ENCODE data around the gene PUS10.
"Not testable (repeated sequence)": the region's sequence is repeated elsewhere in the genome, so short reads cannot be mapped to it uniquely, and the experiment has no call there.

Gene PUS10

GRCh38 chr2:61017556-61018317, at the start of gene PUS10, which contains the start of gene PEX13:
Gene PUS10, minus strand, starts transcription at chr2:61018255. Its CDS starts 6,365 bp downstream, at chr2:61011890.
Gene PEX13, plus strand, starts transcription at chr2:61017720. Its CDS starts 40 bp downstream, at chr2:61017760.
- peak; percentile 50 for DNase-seq

DNA sequence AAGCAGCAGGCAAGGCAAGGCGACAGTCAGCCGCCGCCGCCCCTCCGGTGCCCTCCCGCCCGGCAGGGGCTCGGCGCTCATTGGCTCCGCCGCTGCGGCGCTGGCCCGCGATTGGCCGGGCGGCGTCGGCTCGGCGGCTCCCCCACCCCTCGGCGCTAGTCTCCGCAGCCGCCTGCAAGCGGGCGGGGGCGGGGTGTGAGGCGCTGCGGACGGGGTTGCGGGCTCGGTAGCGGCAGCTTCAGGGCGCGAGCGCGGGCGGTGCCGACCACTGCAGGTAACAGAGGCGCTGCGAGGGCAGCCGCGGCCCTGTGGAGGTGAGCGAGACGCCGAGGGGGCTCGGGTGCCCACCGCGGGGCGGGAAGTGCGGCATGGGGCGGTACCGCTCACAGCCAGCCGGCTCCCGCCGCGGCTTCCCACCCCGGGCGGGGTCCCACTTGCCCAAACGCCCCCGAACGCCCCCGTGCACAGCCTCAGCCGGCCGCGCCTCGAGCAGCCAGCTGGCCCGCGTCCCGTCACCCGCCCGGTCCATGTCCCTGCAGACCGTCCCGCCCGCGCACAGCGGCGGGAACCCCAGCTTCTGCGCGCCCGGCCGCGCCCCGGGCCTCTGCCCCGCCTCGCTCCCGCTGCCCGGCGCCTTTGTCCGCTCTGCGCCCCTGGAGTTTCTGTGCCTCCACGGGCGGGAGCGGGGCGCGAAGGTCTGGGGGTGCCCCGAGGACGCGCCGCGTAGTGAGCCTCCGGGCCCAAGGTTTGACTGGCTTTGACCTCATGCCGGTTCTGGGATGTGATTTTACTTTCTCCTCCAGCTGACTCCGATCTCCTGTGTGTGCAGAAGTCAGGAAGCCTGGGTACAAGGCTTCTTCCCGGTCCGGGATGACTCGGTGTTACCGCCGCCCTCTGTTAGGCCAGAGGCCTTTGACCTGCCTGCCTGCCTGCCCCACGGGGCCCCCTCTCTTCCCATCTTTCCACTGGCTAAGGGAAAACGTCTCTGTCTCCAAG, 48.0 kb upstream of the PUS10 start, which contains the start of gene SANBR:
TSS of gene SANBR (plus strand) at position 158 of the 996 bp plus-strand sequence. CDS start 4,480 bp downstream, outside the sequence.
- peak; percentile 76 for DNase-seq

DNA sequence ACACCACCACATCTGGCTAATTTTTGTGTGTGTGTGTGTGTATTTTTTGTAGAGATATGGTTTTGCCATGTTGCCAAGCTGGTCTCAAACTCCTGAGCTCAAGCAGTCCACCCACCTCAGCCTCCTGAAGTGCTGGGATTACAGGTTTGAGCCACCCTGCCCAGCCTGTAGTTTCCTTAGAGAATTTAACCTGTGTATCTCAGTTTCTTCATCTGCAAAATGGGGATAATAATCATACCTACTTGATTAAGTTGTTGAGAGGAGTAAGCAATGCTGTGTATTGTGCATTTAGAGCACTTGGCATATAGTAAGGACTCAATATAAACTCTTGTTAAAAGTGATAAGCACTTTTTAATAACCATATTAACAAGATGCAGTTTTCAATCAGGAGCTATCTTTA, 41.3 kb upstream of the PUS10 start:
- DNase-seq: no peak

DNA sequence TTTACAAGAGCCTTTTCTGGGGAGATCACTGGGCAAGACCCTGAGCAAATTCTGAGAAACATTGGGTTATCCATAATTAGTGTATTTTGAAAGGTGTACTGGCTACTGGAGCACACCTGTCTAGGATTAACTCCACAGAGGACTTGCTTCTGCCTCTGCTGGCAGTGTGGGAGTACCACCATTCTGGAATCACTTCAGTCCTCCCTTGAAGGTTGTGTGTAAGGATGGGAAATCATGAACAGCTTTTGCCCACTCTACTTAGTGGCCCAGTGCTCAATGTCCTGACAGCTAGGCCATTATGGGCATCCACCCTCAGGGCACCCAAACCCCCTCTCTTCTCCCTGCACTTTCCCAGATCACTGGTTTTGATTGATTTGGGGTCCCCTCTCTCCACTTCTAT, 39.5 kb upstream of the PUS10 start:
- no peak for DNase-seq

DNA sequence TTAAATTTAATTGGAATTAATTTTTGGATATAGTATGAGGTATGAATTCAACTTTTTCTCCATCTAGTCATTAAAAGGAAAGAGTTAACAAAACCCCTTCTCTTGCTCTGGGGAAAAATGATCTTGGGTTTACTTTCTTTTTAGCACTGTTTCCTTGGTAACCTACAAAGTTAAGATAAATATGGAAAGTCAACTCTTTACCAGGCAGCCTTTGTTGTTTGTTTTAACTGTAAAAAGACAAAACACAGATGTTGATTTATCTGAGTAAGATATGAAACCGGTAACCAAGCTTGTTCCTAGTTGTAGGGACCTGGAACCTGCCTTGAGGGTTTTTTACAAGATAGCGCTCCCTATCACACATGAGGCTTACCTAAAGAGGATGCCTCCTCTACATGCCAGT, 37.5 kb upstream of the PUS10 start:
- no peak for DNase-seq

DNA sequence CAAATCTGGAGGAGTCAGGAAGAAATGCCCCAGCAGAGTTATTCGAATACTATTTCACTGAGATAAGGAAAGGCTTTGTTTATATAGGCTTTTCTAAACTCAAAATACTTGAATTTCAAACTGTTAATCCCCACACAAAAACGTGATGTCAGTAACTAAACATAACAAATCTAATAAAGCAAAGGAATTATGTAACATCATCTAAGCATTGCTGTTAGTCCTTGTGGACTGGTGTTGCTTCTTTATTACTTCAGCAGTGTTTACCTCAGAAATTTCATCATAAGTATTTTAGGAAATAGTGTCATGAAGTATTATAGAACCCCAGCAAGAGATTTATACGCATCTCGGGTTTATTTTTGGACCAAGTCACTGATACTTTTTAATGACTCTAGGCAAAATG, 27.9 kb upstream of the PUS10 start:
- DNase-seq: no peak

DNA sequence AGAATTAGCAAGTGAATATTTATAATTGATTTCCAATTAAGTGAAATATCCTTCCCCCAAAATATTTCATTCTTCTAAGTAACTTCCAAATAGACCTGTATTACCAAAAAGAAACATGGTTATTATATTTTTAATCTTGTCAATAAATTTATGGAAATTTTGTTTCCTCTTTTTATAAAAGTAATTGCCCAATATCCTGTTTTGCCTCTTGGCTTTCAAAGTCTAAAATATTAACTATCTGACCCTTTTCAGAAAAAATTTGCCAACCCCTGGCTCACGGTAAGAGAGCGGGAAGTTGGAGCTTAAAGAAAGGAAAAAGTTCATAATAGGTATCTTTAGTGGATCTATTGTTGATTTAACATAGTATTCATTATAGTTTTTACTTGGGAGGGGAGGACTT, 27.2 kb upstream of the PUS10 start:
- DNase-seq: no peak

DNA sequence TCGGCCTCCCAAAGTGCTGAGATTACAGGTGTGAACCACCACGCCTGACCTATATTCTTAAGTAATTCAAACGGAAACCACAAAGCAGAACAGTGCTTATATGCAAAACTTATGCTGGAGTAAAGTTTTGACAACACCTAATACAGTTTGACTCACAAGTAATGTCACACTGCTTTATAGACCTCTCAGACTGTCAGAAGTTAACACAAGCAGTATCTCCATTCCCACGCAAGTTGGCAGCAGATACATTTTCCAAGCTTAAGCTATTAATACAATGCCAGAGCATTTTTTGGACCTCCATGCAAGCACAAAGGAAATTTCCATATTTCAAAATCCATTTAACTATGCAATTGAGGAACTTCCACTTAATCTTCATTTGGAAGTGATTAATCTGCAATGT, 26.6 kb upstream of the PUS10 start:
- no peak for DNase-seq

GRCh38 chr2:61042807-61043206, 24.8 kb upstream of the PUS10 start:
- no peak for DNase-seq

- DNase-seq: not testable (repeated sequence)
Observed at GRCh38 chr2:61036643-61037042, 18.6 kb upstream of the PUS10 start.

DNA sequence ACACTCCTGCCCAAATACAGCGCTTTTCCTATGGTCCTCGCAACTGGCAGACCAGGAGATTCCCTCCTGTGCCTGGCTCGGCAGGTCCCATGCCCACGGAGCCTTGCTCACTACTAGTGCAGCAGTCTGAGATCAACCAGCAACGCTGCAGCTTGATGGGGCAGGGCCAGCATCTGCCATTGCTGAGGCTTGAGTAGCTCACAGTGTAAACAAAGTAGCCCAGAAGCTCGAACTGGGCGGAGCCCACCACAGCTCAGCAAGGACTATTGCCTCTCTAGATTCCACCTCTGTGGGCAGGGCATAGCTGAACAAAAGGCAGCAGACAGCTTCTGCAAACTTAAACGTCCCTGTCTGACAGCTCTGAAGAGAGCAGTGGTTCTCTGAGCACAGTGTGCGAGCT, 16.5 kb upstream of the PUS10 start:
- not testable (repeated sequence) for DNase-seq

GRCh38 chr2:61029533-61029932, 11.5 kb upstream of the PUS10 start:
- no peak for DNase-seq

- no peak for DNase-seq
Observed at GRCh38 chr2:61023670-61024069, 5.6 kb upstream of the PUS10 start.

- DNase-seq: no peak
Observed at GRCh38 chr2:61021228-61021660, 3.2 kb upstream of the PUS10 start.

- DNase-seq: no peak
Observed at GRCh38 chr2:61018798-61019197, 743 bp upstream of the PUS10 start.

DNA sequence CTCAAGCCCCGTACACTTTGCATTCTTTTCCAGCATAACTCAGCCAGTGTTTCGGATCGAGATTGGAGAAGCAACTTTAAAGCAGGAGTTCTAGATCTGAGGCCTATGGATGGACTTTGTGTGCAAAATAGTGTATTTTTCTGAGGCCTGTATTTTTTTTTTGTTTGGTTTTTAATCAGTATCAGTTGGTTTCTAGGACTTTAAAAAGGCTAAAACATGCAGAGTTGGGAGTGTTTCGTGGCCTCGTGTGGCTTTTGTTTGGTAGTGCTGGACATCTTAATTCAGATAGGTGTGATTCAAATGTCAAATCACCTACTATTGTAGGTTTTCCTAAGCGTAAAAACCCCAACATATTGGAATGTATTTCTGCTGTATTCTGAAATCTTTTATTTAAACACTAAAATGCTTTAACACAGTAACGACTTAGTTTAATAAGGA, 282 bp upstream of the PUS10 start:
- DNase-seq: no peak

DNA sequence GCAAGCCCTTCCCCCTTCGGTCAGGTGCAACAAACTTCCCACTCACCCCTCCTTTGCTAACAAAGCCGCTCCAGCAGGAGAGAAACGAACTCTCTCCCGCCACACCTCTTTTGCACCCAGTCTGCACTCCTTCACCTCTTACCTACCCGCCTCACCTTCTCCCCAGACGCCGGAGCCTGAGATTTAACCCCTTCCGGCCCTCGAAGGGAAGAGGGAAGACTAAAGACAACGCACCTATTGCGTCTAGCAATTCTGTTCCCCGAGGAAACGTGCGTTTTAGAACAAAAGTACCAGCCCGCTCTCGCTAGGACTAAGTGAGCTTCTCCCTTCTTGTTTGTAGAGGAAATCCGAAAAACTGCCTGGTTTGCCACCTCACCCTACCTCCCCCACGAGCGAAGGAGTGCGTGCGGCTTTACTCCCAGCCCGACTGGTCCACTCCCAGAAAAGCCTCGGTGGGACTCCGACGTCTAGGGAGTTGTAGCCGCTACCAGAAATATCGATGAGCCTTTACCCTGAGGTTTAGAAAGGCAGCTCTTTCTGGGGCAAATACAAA, 976 bp downstream of the PUS10 start:
- peak; percentile 47 for DNase-seq

DNA sequence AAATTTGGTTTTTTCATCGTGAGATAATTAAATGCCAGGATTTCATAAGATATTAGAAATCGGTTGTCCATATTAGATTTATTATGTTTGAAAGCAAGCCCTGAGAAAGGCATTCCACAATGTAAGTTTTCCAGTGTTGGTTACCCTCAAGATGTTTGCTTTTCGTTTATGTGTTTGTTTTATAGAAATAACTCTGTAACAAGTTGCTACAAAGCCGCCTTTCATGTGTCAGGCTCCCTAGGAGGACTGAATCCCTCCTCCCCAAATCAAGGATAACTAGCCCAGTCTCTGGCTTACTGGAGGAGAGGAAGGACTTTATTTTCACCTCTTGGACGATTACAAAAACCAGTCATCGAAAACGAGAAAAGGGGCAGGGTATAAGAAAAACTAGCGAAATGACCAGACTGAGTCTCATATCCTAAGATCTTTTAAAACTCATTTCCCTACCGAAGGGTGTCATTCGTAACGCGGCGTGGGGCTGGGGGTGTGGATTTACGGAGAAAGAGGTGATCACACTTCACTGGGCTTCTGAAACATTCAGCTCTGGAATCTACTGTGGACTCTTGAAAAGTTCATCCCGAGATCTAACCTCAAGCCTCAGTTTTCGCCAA, 1.6 kb downstream of the PUS10 start:
- DNase-seq: no peak

DNA sequence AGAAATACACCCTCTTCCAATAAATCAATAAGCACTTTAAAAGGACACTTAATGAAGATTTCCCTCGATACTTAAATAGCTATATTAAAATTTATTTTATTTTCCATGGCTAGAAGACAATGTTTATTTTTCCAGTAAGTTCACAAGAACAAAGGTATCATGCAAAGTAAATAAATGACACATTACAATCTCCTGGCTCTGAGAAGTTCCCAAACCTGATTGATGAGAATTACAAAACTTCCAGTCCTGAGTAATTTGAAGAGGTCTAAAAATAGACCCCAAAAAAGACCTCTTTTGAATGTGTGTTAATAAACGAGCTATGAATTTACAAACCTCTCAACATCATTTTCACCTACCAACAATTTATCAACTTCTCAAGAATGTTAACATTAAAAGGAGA, 2.1 kb downstream of the PUS10 start:
- no peak for DNase-seq

DNA sequence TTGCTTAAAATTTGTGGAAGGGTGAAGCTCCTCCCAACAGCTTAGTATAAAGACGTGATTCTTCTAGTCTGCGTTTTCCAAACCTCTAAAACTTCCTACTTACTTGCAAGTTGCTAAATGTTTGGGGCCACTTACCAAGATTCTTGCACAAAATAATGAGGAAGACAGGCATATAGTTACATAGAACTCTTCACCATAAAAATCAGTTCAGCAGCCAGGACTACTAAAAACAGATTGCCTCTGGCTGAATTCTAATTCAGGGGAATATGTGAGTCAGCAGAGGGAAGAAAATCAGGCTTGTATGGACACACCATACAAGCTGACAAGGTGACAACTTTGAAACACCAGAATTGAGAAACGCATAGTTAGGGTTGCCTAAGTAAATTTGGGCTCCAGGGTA, 3.3 kb downstream of the PUS10 start:
- no peak for DNase-seq

GRCh38 chr2:61013382-61013781, 4.7 kb downstream of the PUS10 start:
- no peak for DNase-seq

- not testable (repeated sequence) for DNase-seq
Observed at GRCh38 chr2:61012303-61012702, 5.8 kb downstream of the PUS10 start.

DNA sequence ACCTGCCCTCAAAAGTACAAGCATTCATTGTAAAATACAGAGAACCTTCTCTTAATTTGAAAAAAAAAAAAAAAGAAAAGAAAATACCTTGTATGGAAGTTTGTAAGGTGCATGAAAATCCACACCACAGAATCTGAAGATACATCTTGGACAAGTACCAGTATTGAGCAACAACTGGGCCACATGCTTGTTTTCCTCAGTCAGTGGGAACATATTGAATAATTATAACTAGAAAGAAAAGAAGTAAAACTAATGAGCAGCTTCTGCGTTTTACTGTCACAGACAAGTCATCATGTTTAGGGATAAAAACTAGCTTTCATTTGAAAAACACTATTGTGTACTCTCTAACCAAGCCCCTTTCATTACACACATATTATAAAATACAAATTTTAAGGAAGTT, 6.4 kb downstream of the PUS10 start:
- DNase-seq: no peak

Data from activated gamma-delta T cell treated with Interleukin-2 at 50 U/mL for 16 hours (primary cell).